Fibroblast of villous mesenchyme (primary cell): Measurements from ENCODE around the gene CDYL. TPM values are rescaled to one million over a fixed set of nuclear protein-coding genes. Genes with fewer than 3 reads are reported as not detected.

ENCODE experiments used
- DNase-seq: peaks from one replicate; pipeline ENCODE4 v3.0.0-alpha.2; 2010; ENCODE audit warnings: low read depth
- H3K4me3 ChIP-seq: 2 replicates; pipeline ENCODE4 v1.5.1; 2011; ENCODE audit warnings: low read depth, mild to moderate bottlenecking, low read length
- total RNA-seq: library from RNA; depleted of rRNA; stranded (reverse); fragments of >200 nt; gene quantifications from 2 replicates; pipeline ENCODE4 v1.2.3, GENCODE V29; 2012
- TF ChIP-seq, protein P1 (sequence below): IDR thresholded peaks from 2 replicates; pipeline ENCODE4 v1.5.1; 2012; ENCODE audit warnings: low read depth, mild to moderate bottlenecking, low read length; ENCODE audit not compliant: insufficient read depth

CDYL gene
- total RNA-seq, 1 donor = 37.1 TPM

DNA sequence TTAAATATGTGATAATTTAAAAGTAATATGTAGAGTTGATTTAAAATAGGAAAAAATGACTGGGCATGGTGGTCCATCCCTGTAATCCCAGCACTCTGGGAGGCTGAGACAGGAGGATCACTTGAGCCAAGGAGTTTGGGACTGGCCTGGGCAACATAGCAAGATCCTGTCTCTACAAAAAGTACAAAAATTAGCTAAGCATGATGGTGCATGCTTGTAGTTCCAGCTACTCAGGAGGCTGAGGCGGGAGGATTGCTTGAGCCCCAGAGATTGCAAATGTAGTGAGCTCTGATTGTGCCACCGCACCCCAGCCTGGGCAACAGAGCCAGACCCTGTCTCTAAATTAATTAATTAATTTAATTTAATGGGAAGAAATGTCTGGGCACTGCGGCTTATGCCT lies 44.2 kb upstream of the CDYL start:
- no peak for DNase-seq
- H3K4me3 ChIP-seq = no peak overlapping the region
- TF ChIP-seq, protein P1, sequence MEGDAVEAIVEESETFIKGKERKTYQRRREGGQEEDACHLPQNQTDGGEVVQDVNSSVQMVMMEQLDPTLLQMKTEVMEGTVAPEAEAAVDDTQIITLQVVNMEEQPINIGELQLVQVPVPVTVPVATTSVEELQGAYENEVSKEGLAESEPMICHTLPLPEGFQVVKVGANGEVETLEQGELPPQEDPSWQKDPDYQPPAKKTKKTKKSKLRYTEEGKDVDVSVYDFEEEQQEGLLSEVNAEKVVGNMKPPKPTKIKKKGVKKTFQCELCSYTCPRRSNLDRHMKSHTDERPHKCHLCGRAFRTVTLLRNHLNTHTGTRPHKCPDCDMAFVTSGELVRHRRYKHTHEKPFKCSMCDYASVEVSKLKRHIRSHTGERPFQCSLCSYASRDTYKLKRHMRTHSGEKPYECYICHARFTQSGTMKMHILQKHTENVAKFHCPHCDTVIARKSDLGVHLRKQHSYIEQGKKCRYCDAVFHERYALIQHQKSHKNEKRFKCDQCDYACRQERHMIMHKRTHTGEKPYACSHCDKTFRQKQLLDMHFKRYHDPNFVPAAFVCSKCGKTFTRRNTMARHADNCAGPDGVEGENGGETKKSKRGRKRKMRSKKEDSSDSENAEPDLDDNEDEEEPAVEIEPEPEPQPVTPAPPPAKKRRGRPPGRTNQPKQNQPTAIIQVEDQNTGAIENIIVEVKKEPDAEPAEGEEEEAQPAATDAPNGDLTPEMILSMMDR = no peak

DNA sequence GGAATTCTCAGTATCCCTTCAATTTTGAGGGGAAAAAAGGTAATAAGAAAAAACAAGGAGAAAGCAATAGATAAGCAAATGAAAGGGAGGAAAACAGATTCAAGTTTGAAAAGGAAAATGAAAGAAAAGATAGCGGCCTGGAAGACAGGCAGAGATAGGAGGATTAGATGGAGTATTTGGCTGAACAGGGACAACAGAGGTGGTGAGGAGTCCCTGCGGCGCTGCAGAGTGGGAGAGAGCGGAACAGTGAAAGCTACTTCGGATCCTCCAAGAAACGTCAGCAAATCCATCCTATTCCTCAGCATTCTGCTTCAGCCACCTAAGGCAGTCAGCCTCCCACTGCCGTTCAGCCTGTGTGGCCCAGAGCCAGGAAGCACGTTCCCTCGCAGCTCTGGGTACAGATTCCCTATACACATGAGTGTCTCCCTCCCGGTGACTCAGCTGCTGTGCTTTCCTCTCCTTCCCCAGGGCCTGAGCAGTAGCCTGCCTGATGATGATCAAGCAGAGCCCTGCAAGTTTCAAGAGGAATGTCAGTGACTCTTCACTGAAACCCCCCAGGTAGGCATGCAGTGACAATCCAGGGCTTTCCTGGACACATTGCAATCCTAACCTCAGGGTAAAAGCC lies 43.4 kb upstream of the CDYL start:
- peak; percentile 87 for DNase-seq
- TF ChIP-seq, protein P1 = no peak
- peak overlapping the region; percentile 56 for H3K4me3 ChIP-seq

DNA sequence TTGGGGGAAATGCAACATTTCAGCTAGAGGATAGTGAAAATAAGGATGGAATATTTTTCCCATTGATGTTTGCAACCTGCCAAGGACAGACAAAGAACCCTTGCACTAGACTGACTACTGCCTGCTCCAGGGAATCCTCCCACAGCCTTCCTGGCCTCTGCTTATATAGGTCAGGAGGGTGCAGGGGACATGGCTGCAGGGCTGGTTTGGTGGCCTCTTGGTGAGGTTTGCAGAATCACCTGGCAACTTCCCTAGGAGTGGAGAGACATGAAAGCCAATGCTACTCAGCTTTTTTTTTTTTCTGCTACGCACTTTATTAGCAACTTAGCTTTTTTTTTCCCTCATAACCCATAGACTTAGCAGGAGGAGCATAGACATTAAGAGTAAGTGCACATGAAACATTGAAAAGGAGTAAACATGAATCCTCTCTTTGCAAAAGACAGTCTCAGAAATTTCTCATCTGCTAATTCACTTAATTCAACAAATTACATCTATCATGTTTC lies 39.8 kb upstream of the CDYL start:
- TF ChIP-seq, protein P1 = no peak
- H3K4me3 ChIP-seq = no peak overlapping the region
- no peak for DNase-seq

DNA sequence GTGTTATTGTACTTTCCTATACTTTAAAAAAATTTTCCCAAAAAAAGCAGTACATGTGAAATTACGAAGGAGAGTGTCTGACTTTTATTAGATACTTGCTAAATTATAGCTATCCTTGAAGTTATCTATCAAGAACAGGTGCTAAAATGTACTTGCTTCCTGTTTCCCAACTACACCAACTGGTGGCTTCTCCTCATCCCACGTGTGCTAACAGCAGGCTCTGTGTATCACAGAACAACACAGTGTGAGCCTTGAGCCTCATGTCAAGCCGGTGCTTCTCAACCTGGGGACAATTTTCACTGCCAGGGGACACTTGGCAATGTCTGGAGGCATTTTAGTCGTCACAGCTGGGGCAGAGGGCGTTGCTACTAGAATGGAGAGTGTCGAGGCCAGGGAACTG lies 36.2 kb upstream of the CDYL start:
- DNase-seq = no peak

DNA sequence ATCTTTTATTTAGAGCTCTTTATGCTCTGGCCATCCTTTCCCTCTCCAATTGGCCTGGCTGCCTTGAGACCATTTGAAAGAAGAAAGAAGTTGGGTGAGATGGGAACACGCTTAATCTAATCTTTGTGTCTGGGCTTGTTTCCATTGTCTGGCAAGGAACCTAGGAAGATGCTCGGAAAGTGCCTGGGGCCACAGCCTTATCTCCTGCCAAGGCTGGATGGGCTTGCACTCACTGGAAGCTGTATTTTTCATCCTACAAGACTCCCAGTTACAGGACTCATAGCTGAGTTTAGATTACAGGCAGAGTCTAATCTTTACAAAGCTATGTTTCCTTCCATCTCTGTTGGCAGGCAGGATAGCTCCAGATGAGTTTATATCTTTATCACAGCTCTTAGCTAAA lies 33.1 kb upstream of the CDYL start:
- DNase-seq = no peak
- TF ChIP-seq, protein P1 = no peak
- no peak overlapping the region for H3K4me3 ChIP-seq

More for the DNA sequence above, 36.2 kb upstream of the CDYL start:
- TF ChIP-seq, protein P1 = no peak
- H3K4me3 ChIP-seq = no peak overlapping the region

DNA sequence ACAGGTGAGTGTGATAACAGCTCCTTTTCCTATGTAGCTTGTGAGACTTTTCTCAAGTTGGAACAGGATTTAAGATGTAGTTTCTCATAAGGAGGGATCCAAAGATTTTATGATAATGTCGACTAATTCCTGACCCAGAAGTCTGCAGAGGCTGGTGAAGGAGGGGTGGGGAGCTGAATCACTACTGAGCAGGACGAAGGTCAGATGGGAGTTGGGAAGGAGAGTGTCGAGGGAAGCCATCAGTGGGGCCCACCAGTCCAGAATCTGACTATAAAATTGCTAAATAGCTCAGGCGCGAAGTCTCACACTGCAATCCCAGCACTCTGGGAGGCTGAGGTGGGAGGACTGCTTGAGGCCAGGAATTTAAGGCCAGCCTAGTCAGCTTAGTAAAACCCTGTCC lies 32.3 kb upstream of the CDYL start:
- no peak for DNase-seq
- no peak overlapping the region for H3K4me3 ChIP-seq
- TF ChIP-seq, protein P1 = no peak

DNA sequence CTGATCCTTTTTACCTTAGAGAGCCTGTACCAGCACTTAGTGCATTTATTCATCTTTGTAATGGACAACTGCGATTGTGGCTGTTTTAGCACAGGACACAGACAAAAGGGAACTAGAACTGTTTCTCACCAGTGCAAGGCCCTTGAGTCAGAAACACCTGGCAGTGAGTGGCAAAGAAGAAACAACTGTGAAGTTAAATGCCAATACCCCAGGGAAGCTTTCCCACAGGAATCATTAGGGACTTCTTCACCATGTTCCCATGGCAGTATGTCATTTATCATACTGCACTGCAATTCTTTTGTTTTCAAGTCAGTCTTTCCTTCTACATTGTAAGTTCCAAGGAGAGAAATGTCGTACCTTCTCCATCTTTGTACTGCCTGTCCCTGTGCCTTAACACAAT lies 28.6 kb upstream of the CDYL start:
- no peak for DNase-seq
- TF ChIP-seq, protein P1 = no peak
- H3K4me3 ChIP-seq = no peak overlapping the region
